B cell (primary cell): Measurements from ENCODE around the gene THAP11. TPM values are rescaled to one million over a fixed set of nuclear protein-coding genes. Genes with fewer than 3 reads are reported as not detected.

ENCODE experiments used
- ATAC-seq: fragments of 200-7000 bp; cut with Tn5 transposase; one replicate; pipeline ENCODE4 v1.10.0; 2021; ENCODE audit warnings: low read depth, mild to moderate bottlenecking, moderate number of reproducible peaks, moderate library complexity
- CTCF ChIA-PET: fragments of 350-600 bp; sonication (Branson Sonifier 250); formaldehyde crosslinking; loops from one replicate; lab custom pipeline; 2021; ENCODE audit warnings: antibody characterized with exemption, inconsistent platforms; lab: Charles Lee
- POLR2A ChIA-PET: fragments of 350-600 bp; sonication (Branson Sonifier 250); formaldehyde crosslinking; loops from one replicate; lab custom pipeline; 2021; ENCODE audit warnings: antibody characterized with exemption; lab: Charles Lee
- DNase-seq: peaks from one replicate; pipeline ENCODE4 v3.0.0; 2013
- H2AFZ ChIP-seq: 2 replicates; pipeline ENCODE4 v1.6.1; 2012; ENCODE audit warnings: mild to moderate bottlenecking, low read depth, low read length; ENCODE audit not compliant: insufficient read depth, poor library complexity, severe bottlenecking
- H3K27ac ChIP-seq, 2 donors: 1 replicate in 1 of 2; 2 replicates in 1 of 2; pipeline ENCODE4 v1.5.1; 2012 to 2013; ENCODE audit warnings: low read length in 2 of 2, mild to moderate bottlenecking in 2 of 2, moderate library complexity in 1 of 2
- H3K27me3 ChIP-seq, 4 experiments: fragments of 200-600 bp in 1 of 4; sonication (generic) in 1 of 4; replicated peaks in 1 of 4; 1 replicate in 2 of 4; 2 replicates in 2 of 4; pipeline versions ENCODE4 v1.6.1 to v1.7.0; 2013 to 2016; ENCODE audit warnings: low read length in 3 of 4, mild to moderate bottlenecking in 2 of 4, mixed read lengths in 1 of 4, moderate library complexity in 1 of 4; ENCODE audit not compliant: insufficient read depth in 4 of 4, control insufficient read depth in 3 of 4; ENCODE audit errors: control extremely low read depth in 1 of 4
- H3K36me3 ChIP-seq, 2 experiments: replicated peaks in 1 of 2; 1 replicate in 1 of 2; 2 replicates in 1 of 2; pipeline versions ENCODE4 v1.6.1 to v1.7.1; 2013; ENCODE audit warnings: low read length in 1 of 2; ENCODE audit not compliant: insufficient read depth in 2 of 2, control insufficient read depth in 1 of 2; ENCODE audit errors: control extremely low read depth in 1 of 2, extremely low read depth in 1 of 2
- H3K4me1 ChIP-seq, 2 donors: fragments of 200-600 bp in 1 of 2; sonication (generic) in 1 of 2; 1 replicate in 1 of 2; 2 replicates in 1 of 2; pipeline versions ENCODE4 v1.5.1 to v1.6.1; 2013 to 2017; ENCODE audit warnings: low read length in 2 of 2; ENCODE audit not compliant: control insufficient read depth in 2 of 2, insufficient read depth in 2 of 2
- H3K4me2 ChIP-seq: replicated peaks from 2 replicates; pipeline ENCODE3; 2012; ENCODE audit warnings: mild to moderate bottlenecking, low read depth, low read length; ENCODE audit not compliant: poor library complexity, severe bottlenecking
- H3K4me3 ChIP-seq, 5 experiments: fragments of 200-600 bp in 1 of 5; sonication (generic) in 1 of 5; 1 replicate in 3 of 5; 2 replicates in 2 of 5; pipeline versions ENCODE4 v1.5.1 to v1.7.0; 2011 to 2016; ENCODE audit warnings: low read length in 4 of 5, mild to moderate bottlenecking in 4 of 5, low read depth in 2 of 5, control low read depth in 1 of 5, moderate library complexity in 1 of 5; ENCODE audit not compliant: insufficient read depth in 1 of 5; ENCODE audit errors: control extremely low read depth in 1 of 5, extremely low read depth in 1 of 5
- H3K79me2 ChIP-seq: fragments of 200-600 bp; sonication (generic); one replicate; pipeline ENCODE4 v1.6.0; 2016; ENCODE audit warnings: low read length; ENCODE audit not compliant: control insufficient read depth, insufficient read depth
- H3K9ac ChIP-seq: fragments of 200-600 bp; sonication (generic); 2 replicates; pipeline ENCODE4 v1.6.1; 2017; ENCODE audit warnings: mild to moderate bottlenecking, low read length, moderate library complexity
- H3K9me3 ChIP-seq, 3 donors: one replicate each; pipeline versions ENCODE4 v1.6.1 to v1.7.1; 2013; ENCODE audit warnings: low read length in 2 of 3; ENCODE audit not compliant: control insufficient read depth in 2 of 3, insufficient read depth in 1 of 3; ENCODE audit errors: control extremely low read depth in 1 of 3
- H4K20me1 ChIP-seq: 2 replicates; pipeline ENCODE4 v1.6.0; 2012; ENCODE audit warnings: mild to moderate bottlenecking, low read length; ENCODE audit not compliant: insufficient read depth, control insufficient read depth, poor library complexity, severe bottlenecking
- H3K27ac Mint-ChIP-seq: one replicate; pipeline ENCODE4 v1.8.0; 2021; ENCODE audit warnings: mixed read lengths
- H3K27me3 Mint-ChIP-seq: one replicate; pipeline ENCODE4 v1.8.0; 2021; ENCODE audit warnings: mixed read lengths
- H3K4me1 Mint-ChIP-seq: one replicate; pipeline ENCODE4 v1.8.0; 2021; ENCODE audit warnings: mixed read lengths
- H3K4me3 Mint-ChIP-seq: one replicate; pipeline ENCODE4 v1.8.0; 2021; ENCODE audit warnings: mixed read lengths
- H3K9me3 Mint-ChIP-seq: one replicate; pipeline ENCODE4 v1.8.0; 2022; ENCODE audit warnings: mixed read lengths; ENCODE audit not compliant: insufficient read depth
- EZH2 ChIP-seq: IDR thresholded peaks from 2 replicates; pipeline ENCODE4 v1.6.1; 2012; ENCODE audit warnings: borderline replicate concordance, low read depth, mild to moderate bottlenecking, moderate library complexity, low read length; ENCODE audit not compliant: insufficient read depth, poor library complexity, severe bottlenecking
- WGBS: methylation state at CpG from one replicate; pipeline ENCODE4 v1.1.5; 2013; ENCODE audit warnings: missing lambda C conversion rate; ENCODE audit not compliant: insufficient coverage; 5-methylcytosine and 5-hydroxymethylcytosine counted together
- intact Hi-C: fragments of 100-400 bp; cut with micrococcal nuclease; formaldehyde crosslinking; loops from one replicate; pipeline ENCODE4 v1.10.0; 2022
- polyA plus RNA-seq: library from polyadenylated mRNA; depleted of rRNA; stranded (reverse); fragments of >200 nt; gene quantifications from 2 replicates; pipeline ENCODE4 v1.2.3, GENCODE V29; 2012
- total RNA-seq, 2 donors: library from RNA; stranded (reverse); fragments of 120-200 nt in 1 of 2; gene quantifications; 1 replicate in 1 of 2; 2 replicates in 1 of 2; pipeline versions ENCODE4 v1.2.3 to v1.2.4, GENCODE V29; 2013 to 2022
- TF ChIP-seq, protein P1 (sequence below): fragments of 200-600 bp; IDR thresholded peaks from one replicate; pipeline ENCODE4 v1.8.0; 2022; ENCODE audit warnings: antibody characterized with exemption, mild to moderate bottlenecking

THAP11 gene
- total and polyA plus RNA-seq, 2 donors (not counting 1 experiment from before 2014, with no cell fraction given) = 24.4 to 42.7 TPM

DNA sequence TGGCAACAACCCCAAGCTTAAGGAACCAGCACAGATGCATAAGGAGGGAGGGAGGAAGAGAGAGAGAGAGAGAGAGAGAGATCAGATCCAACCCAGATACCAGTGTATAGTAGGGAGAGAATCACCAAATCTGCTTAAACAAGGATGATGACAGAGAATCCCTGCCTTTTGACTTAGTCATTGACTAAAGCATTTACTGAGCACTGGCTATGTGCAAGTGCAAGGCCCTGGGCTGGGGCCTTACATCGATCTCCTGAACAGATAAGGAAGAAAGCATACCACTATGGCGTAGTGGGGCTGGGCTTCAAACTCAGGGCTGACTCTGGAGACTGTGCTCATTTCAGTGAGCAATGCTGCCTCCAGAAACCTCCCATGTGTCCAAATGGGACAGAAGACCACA is 19.6 kb upstream of the THAP11 start:
- ATAC-seq (no peak), DNase-seq (no peak)
- no peak overlapping the region for H3K4me3 ChIP-seq
- no peak overlapping the region for H3K27ac ChIP-seq
- 100% methylated on average over 2 of the region's 2 CpGs for WGBS
- ChIA-PET POLR2A (interaction anchor here (0.7 kb wide), 1 partner anchor 360 kb away, joined by 3 read pairs; no protein-coding TSS in a partner anchor), CTCF (interaction anchor here (0.6 kb wide), 1 partner anchor 14 kb away, joined by 3 read pairs; no protein-coding TSS in a partner anchor)
- H3K36me3 ChIP-seq = no peaks in the 10 kb centered on the region
- no peak overlapping the region for H3K9ac ChIP-seq
- H3K27me3 Mint-ChIP-seq = no peaks in the 10 kb centered on the region
- H3K27me3 ChIP-seq = no peaks in the 10 kb centered on the region
- H3K4me1 Mint-ChIP-seq = no peaks in the 10 kb centered on the region
- H3K4me2 ChIP-seq = no peak overlapping the region
- no peaks in the 10 kb centered on the region for H3K4me1 ChIP-seq
- TF ChIP-seq EZH2 = no peak
- TF ChIP-seq, protein P1, sequence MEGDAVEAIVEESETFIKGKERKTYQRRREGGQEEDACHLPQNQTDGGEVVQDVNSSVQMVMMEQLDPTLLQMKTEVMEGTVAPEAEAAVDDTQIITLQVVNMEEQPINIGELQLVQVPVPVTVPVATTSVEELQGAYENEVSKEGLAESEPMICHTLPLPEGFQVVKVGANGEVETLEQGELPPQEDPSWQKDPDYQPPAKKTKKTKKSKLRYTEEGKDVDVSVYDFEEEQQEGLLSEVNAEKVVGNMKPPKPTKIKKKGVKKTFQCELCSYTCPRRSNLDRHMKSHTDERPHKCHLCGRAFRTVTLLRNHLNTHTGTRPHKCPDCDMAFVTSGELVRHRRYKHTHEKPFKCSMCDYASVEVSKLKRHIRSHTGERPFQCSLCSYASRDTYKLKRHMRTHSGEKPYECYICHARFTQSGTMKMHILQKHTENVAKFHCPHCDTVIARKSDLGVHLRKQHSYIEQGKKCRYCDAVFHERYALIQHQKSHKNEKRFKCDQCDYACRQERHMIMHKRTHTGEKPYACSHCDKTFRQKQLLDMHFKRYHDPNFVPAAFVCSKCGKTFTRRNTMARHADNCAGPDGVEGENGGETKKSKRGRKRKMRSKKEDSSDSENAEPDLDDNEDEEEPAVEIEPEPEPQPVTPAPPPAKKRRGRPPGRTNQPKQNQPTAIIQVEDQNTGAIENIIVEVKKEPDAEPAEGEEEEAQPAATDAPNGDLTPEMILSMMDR = no peak
- no peak overlapping the region for H2AFZ ChIP-seq
- H3K79me2 ChIP-seq = no peaks in the 10 kb centered on the region
- no peaks in the 10 kb centered on the region for H4K20me1 ChIP-seq
- intact Hi-C loops = no loop called here
- H3K9me3 Mint-ChIP-seq = no peaks in the 10 kb centered on the region
- H3K27ac Mint-ChIP-seq = no peak overlapping the region
- H3K4me3 Mint-ChIP-seq = no peak overlapping the region
- H3K9me3 ChIP-seq = no peaks in the 10 kb centered on the region

DNA sequence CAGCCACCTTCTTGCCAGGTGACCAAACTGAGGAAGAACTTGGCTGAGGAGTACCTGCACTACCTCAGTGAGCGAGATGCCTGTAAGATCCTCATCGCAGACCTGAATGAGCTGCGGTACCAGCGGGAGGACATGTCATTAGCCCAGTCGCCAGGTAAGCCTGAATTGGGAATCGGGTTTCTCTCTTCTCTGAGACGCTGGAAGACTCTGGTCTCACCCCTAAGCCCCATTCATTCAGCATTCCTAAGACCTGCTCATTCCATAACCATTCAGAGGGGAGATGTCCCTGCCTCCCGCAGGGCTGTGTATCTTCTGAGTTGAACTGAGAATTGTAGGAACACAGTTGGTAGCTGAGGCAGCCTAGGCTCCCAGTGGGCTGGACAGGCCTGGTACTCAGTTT is 17.0 kb upstream of the THAP11 start:
- Histone ChIP-seq H3K4me1 (no peaks in the 10 kb centered on the region), H3K79me2 (no peaks in the 10 kb centered on the region), H4K20me1 (no peaks in the 10 kb centered on the region), H3K4me2 (no peak overlapping the region), H2AFZ (no peak overlapping the region), H3K9me3 (no peaks in the 10 kb centered on the region), H3K4me3 (no peak overlapping the region), H3K9ac (no peak overlapping the region), H3K27ac (no peak overlapping the region), H3K27me3 (no peaks in the 10 kb centered on the region), H3K36me3 (peaks cover 0 to 16% of the 10 kb centered on the region in 2 experiments)
- no peak overlapping the region for H3K27ac Mint-ChIP-seq
- H3K4me3 Mint-ChIP-seq = no peak overlapping the region
- no peaks in the 10 kb centered on the region for H3K4me1 Mint-ChIP-seq
- WGBS = 89% methylated on average over 7 of the region's 8 CpGs
- CTCF ChIA-PET = interaction anchor here (4.6 kb wide), 1 partner anchor 9 kb away, joined by 23 read pairs; no protein-coding TSS in a partner anchor
- no peak for DNase-seq
- intact Hi-C loops = no loop called here
- H3K27me3 Mint-ChIP-seq = no peaks in the 10 kb centered on the region
- ATAC-seq = no peak
- H3K9me3 Mint-ChIP-seq = no peaks in the 10 kb centered on the region
- no peak for TF ChIP-seq EZH2
- TF ChIP-seq, protein P1 = no peak
- POLR2A ChIA-PET = no interaction called here
